WTC11 (cell line): ENCODE measurements around the gene INPPL1. TPM values are rescaled to one million over a fixed set of nuclear protein-coding genes. Genes with fewer than 3 reads are reported as not detected.

ENCODE experiments used
- ATAC-seq: fragments of 200-7000 bp; cut with Tn5 transposase; 2 replicates; pipeline ENCODE4 v1.10.0; 2021; ENCODE audit warnings: mild to moderate bottlenecking, moderate library complexity
- CTCF ChIA-PET: fragments of 300-600 bp; sonication (Branson Sonifier 250); formaldehyde crosslinking; loops from one replicate; lab custom pipeline; 2021; ENCODE audit warnings: antibody characterized with exemption; lab: Charles Lee
- POLR2A ChIA-PET: fragments of 350-600 bp; sonication (Branson Sonifier 250); formaldehyde crosslinking; loops from one replicate; lab custom pipeline; 2021; ENCODE audit warnings: antibody characterized with exemption; lab: Charles Lee
- DNase-seq: peaks from one replicate; pipeline ENCODE4 v3.0.0; 2021; ENCODE audit warnings: low spot score
- H3K27ac Mint-ChIP-seq: 2 replicates; pipeline ENCODE4 v1.8.0; 2021; ENCODE audit warnings: mixed read lengths
- H3K27me3 Mint-ChIP-seq: 2 replicates; pipeline ENCODE4 v1.8.0; 2021; ENCODE audit warnings: low read depth, mild to moderate bottlenecking, moderate library complexity, mixed read lengths
- H3K36me3 Mint-ChIP-seq: 2 replicates; pipeline ENCODE4 v1.8.0; 2021; ENCODE audit warnings: mixed read lengths
- H3K4me1 Mint-ChIP-seq: 2 replicates; pipeline ENCODE4 v1.8.0; 2022; ENCODE audit warnings: mixed read lengths
- H3K4me3 Mint-ChIP-seq: 2 replicates; pipeline ENCODE4 v1.8.0; 2021; ENCODE audit warnings: mild to moderate bottlenecking, moderate library complexity, mixed read lengths
- H3K9me3 Mint-ChIP-seq: 2 replicates; pipeline ENCODE4 v1.8.0; 2021; ENCODE audit warnings: mixed read lengths
- CREM ChIP-seq: sonication (generic); formaldehyde crosslinking; IDR thresholded peaks from 2 replicates; pipeline ENCODE4 v1.8.1; 2022; ENCODE audit warnings: mild to moderate bottlenecking, missing genetic modification reagents, moderate library complexity
- E2F5 ChIP-seq: sonication (generic); formaldehyde crosslinking; IDR thresholded peaks from 2 replicates; pipeline ENCODE4 v1.8.1; 2022; ENCODE audit warnings: mild to moderate bottlenecking, moderate library complexity, missing genetic modification reagents
- JUN ChIP-seq: sonication (generic); formaldehyde crosslinking; IDR thresholded peaks from 2 replicates; pipeline ENCODE4 v1.8.0; 2023; ENCODE audit warnings: mild to moderate bottlenecking, missing genetic modification reagents
- NR1H2 ChIP-seq: sonication (generic); formaldehyde crosslinking; IDR thresholded peaks from 2 replicates; pipeline ENCODE4 v1.9.0; 2021; ENCODE audit warnings: mild to moderate bottlenecking, moderate library complexity, missing genetic modification reagents
- PRDM15 ChIP-seq: sonication (generic); formaldehyde crosslinking; IDR thresholded peaks from 2 replicates; pipeline ENCODE4 v1.8.0; 2022; ENCODE audit warnings: missing genetic modification reagents
- RORB ChIP-seq: fragments of 250-450 bp; sonication (Bioruptor Pico); IDR thresholded peaks from 2 replicates; pipeline ENCODE4 v1.9.0; 2021; ENCODE audit warnings: mild to moderate bottlenecking
- SP1 ChIP-seq: sonication (generic); formaldehyde crosslinking; conservative IDR thresholded peaks from 2 replicates; pipeline ENCODE4 v1.8.1; 2022; ENCODE audit warnings: missing genetic modification reagents
- TCF7 ChIP-seq: sonication (generic); formaldehyde crosslinking; IDR thresholded peaks from 2 replicates; pipeline ENCODE4 v1.8.0; 2022; ENCODE audit warnings: mild to moderate bottlenecking, low read depth, missing genetic modification reagents, moderate library complexity
- ZNF219 ChIP-seq: sonication (generic); formaldehyde crosslinking; IDR thresholded peaks from 2 replicates; pipeline ENCODE4 v1.8.0; 2023; ENCODE audit warnings: missing genetic modification reagents, mild to moderate bottlenecking, borderline replicate concordance
- ZNF416 ChIP-seq: fragments of 250-450 bp; sonication (Bioruptor Pico); IDR thresholded peaks from 2 replicates; pipeline ENCODE4 v1.9.0; 2021; ENCODE audit warnings: mild to moderate bottlenecking, inconsistent platforms
- total RNA-seq: library from RNA; stranded (reverse); gene quantifications from 3 replicates; pipeline ENCODE4 v1.2.3, GENCODE V29; 2021
- TF ChIP-seq, protein P1 (sequence below): fragments of 250-450 bp; sonication (Bioruptor Pico); conservative IDR thresholded peaks from 2 replicates; pipeline ENCODE4 v1.9.0; 2021; ENCODE audit warnings: mild to moderate bottlenecking
- TF ChIP-seq, protein P2 (sequence below): sonication (generic); formaldehyde crosslinking; IDR thresholded peaks from 2 replicates; pipeline ENCODE4 v1.8.1; 2022; ENCODE audit warnings: missing genetic modification reagents, borderline replicate concordance
- TF ChIP-seq, protein P3 (sequence below): sonication (generic); formaldehyde crosslinking; conservative IDR thresholded peaks from 2 replicates; pipeline ENCODE4 v1.8.1; 2023; ENCODE audit warnings: mild to moderate bottlenecking, low read depth, missing genetic modification reagents, moderate library complexity
- TF ChIP-seq, protein P4 (sequence below): sonication (generic); formaldehyde crosslinking; IDR thresholded peaks from 2 replicates; pipeline ENCODE4 v1.8.0; 2023; ENCODE audit warnings: mild to moderate bottlenecking, missing genetic modification reagents

Gene INPPL1
- total RNA-seq, 1 experiment from 2014 or later = 136 TPM

DNA sequence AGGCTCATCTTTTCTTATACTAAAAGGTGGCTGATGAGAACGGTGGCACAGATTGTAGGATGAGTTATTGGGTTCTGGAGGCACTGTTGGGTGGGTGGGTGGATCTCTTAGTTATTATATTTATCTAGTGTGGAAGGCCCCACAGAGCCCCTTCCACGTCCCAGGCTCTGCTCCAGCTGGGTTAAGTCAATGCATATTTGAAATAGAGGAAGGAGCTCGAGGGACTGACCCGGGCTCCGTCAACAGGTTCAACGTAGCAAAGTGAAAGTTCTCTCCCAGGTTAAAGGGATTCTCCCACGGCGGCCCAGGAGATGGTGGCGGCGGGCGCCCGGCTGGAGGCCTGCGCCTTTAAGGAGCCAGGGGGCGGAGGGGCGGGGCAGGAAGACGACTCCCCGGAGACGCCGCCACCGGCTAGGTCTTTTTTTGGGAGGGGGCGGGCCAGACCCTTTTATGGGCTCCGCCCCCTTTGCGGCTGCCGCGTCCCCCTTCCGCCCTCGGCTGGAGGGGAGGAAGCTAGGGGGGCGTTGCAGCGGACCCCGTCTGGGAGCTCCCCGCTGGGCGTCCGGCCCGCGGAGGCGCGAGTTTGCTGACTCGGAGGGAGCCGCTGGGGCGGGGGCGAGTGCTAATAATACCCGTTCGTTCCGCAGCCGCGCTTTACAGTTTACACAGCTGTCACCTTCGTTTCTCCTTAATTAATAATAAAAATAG lies 1.5 kb upstream of the INPPL1 start:
- no peak for TF ChIP-seq TCF7 (CRISPR knock-in tag)
- TF ChIP-seq SP1 (CRISPR knock-in tag) = peak; percentile 87
- 0 out of 2 replicates have a peak, but pooled peaks have one; percentile 51 for TF ChIP-seq E2F5
- no peak for TF ChIP-seq JUN (CRISPR knock-in tag)
- TF ChIP-seq NR1H2 (CRISPR knock-in tag) = no peak
- no peak for TF ChIP-seq RORB (CRISPR knock-in tag)
- TF ChIP-seq, protein P1, sequence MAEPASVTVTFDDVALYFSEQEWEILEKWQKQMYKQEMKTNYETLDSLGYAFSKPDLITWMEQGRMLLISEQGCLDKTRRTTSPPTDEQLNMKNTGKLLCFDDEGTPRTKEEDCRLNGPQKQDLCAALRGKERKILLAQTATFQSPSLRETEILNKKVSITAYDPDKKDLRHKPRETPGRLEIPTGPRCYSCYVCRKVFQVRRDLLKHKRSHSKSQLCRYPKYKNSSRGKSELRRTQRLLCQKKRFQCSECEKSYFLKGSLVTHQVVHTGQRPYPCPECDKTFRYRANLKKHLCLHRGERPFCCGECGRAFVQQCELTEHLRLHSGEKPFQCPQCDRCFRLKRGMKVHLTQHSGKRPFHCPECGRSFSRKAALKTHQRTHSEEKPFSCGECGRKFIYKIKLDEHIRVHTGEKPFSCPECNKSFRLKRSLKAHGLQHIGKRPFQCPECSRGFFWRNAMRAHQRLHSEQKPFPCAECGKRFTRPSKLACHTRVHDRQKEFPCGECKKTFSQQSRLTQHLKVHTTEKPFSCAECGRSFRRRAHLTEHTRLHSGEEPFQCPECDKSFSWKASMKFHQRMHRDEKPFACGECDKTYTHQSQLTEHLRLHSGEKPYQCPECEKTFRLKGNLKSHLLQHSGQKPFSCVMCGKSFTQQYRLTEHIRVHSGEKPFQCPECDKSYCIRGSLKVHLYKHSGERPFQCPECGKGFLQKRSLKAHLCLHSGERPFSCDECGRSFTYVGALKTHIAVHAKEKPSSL (CRISPR knock-in tag) = no peak
- TF ChIP-seq PRDM15 = peak; percentile 33; the same call in 1 of the 2 replicates
- TF ChIP-seq CREM = no peak
- ChIA-PET POLR2A (interaction anchor here (0.7 to 3.8 kb wide), 6 partner anchors 15 to 189 kb away, joined by 3 to 37 read pairs (median 3); partner anchors contain the start of gene ANAPC15), CTCF (interaction anchor here (0.7 to 8.6 kb wide), 25 partner anchors 15 to 423 kb away, joined by 3 to 123 read pairs (median 4); partner anchors contain the start of genes ANAPC15, CLPB, FOLR1 and PHOX2A)
- peak; percentile 72 for ATAC-seq
- peak; percentile 96 for DNase-seq
- Mint-ChIP-seq H3K4me1 (peaks cover 29% of the 10 kb centered on the region), H3K27me3 (peaks cover 7% of the 10 kb centered on the region; the same call in 1 of the 2 replicates), H3K4me3 (peak overlapping the region; percentile 73), H3K9me3 (no peaks in the 10 kb centered on the region), H3K27ac (peak overlapping the region; percentile 80), H3K36me3 (no peaks in the 10 kb centered on the region)

GRCh38 chr11:72223615-72224563 lies 678 bp upstream of the INPPL1 start:
- ATAC-seq (peak; percentile 30), DNase-seq (peak; percentile 65)
- Mint-ChIP-seq H3K9me3 (no peaks in the 10 kb centered on the region), H3K4me3 (peak overlapping the region; percentile 94), H3K36me3 (peaks cover 2% of the 10 kb centered on the region; the same call in 1 of the 2 replicates), H3K27ac (peak overlapping the region; percentile 89), H3K27me3 (0 out of 2 replicates have a peak, but pooled peaks cover 3% of the 10 kb centered on the region), H3K4me1 (peaks cover 29% of the 10 kb centered on the region)
- POLR2A ChIA-PET = interaction anchor here (0.7 to 3.8 kb wide), 6 partner anchors 15 to 190 kb away, joined by 3 to 37 read pairs (median 4); partner anchors contain the start of gene ANAPC15
- CTCF ChIA-PET = interaction anchor here (0.6 to 8.6 kb wide), 23 partner anchors 14 to 423 kb away, joined by 3 to 123 read pairs (median 4); partner anchors contain the start of genes ANAPC15, CLPB, FOLR1 and PHOX2A
- TF ChIP-seq, protein P2, sequence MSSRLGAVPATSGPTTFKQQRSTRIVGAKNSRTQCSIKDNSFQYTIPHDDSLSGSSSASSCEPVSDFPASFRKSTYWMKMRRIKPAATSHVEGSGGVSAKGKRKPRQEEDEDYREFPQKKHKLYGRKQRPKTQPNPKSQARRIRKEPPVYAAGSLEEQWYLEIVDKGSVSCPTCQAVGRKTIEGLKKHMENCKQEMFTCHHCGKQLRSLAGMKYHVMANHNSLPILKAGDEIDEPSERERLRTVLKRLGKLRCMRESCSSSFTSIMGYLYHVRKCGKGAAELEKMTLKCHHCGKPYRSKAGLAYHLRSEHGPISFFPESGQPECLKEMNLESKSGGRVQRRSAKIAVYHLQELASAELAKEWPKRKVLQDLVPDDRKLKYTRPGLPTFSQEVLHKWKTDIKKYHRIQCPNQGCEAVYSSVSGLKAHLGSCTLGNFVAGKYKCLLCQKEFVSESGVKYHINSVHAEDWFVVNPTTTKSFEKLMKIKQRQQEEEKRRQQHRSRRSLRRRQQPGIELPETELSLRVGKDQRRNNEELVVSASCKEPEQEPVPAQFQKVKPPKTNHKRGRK (CRISPR knock-in tag) = no peak
- TF ChIP-seq, protein P3, sequence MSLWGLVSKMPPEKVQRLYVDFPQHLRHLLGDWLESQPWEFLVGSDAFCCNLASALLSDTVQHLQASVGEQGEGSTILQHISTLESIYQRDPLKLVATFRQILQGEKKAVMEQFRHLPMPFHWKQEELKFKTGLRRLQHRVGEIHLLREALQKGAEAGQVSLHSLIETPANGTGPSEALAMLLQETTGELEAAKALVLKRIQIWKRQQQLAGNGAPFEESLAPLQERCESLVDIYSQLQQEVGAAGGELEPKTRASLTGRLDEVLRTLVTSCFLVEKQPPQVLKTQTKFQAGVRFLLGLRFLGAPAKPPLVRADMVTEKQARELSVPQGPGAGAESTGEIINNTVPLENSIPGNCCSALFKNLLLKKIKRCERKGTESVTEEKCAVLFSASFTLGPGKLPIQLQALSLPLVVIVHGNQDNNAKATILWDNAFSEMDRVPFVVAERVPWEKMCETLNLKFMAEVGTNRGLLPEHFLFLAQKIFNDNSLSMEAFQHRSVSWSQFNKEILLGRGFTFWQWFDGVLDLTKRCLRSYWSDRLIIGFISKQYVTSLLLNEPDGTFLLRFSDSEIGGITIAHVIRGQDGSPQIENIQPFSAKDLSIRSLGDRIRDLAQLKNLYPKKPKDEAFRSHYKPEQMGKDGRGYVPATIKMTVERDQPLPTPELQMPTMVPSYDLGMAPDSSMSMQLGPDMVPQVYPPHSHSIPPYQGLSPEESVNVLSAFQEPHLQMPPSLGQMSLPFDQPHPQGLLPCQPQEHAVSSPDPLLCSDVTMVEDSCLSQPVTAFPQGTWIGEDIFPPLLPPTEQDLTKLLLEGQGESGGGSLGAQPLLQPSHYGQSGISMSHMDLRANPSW = no peak
- no peak for TF ChIP-seq ZNF416 (CRISPR knock-in tag)
- TF ChIP-seq, protein P4, sequence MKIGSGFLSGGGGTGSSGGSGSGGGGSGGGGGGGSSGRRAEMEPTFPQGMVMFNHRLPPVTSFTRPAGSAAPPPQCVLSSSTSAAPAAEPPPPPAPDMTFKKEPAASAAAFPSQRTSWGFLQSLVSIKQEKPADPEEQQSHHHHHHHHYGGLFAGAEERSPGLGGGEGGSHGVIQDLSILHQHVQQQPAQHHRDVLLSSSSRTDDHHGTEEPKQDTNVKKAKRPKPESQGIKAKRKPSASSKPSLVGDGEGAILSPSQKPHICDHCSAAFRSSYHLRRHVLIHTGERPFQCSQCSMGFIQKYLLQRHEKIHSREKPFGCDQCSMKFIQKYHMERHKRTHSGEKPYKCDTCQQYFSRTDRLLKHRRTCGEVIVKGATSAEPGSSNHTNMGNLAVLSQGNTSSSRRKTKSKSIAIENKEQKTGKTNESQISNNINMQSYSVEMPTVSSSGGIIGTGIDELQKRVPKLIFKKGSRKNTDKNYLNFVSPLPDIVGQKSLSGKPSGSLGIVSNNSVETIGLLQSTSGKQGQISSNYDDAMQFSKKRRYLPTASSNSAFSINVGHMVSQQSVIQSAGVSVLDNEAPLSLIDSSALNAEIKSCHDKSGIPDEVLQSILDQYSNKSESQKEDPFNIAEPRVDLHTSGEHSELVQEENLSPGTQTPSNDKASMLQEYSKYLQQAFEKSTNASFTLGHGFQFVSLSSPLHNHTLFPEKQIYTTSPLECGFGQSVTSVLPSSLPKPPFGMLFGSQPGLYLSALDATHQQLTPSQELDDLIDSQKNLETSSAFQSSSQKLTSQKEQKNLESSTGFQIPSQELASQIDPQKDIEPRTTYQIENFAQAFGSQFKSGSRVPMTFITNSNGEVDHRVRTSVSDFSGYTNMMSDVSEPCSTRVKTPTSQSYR (CRISPR knock-in tag) = 0 out of 2 replicates have a peak, but pooled peaks have one; percentile 12
- TF ChIP-seq ZNF219 (CRISPR knock-in tag) = peak; percentile 20; the same call in 1 of the 2 replicates
